Mucosa of descending colon (tissue), 3 donors: ENCODE data around the gene NUDT4. TPM values are rescaled to one million over a fixed set of nuclear protein-coding genes. Genes with fewer than 3 reads are reported as not detected.
A peak's percentile ranks its signal among the peaks of the same experiment; 100 is the strongest.

Experiments
- ATAC-seq: fragments of 200-7000 bp; cut with Tn5 transposase; one replicate; pipeline ENCODE4 v1.9.1; 2020; ENCODE audit warnings: mild to moderate bottlenecking, moderate library complexity
- DNase-seq, 3 donors: peaks; one replicate each; pipeline ENCODE4 v3.0.0-alpha.2; 2020
- H3K36me3 ChIP-seq: fragments of 200-600 bp; one replicate; pipeline ENCODE4 v1.8.0; 2021; ENCODE audit warnings: low read depth, mild to moderate bottlenecking
- H3K4me1 ChIP-seq: fragments of 200-600 bp; one replicate; pipeline ENCODE4 v1.8.0; 2021; ENCODE audit warnings: low read depth, mild to moderate bottlenecking
- H3K4me3 ChIP-seq: fragments of 200-600 bp; one replicate; pipeline ENCODE4 v1.8.0; 2021; ENCODE audit warnings: mild to moderate bottlenecking
- H3K9me3 ChIP-seq: fragments of 200-600 bp; one replicate; pipeline ENCODE4 v1.8.0; 2021; ENCODE audit warnings: mild to moderate bottlenecking
- intact Hi-C, 2 donors: fragments of 100-400 bp; cut with DNase I in 1 of 2; cut with micrococcal nuclease in 1 of 2; formaldehyde crosslinking; loops; one replicate each; pipeline versions ENCODE4 v1.11.0 to v1.11.1; 2022; cut with DNase I, micrococcal nuclease
- long read RNA-seq, 2 donors: library from polyadenylated mRNA; unstranded; transcript quantifications; one replicate each; pipeline ENCODE4 v2.0.0, GENCODE V29; 2019 to 2021
- total RNA-seq, 3 donors: library from RNA; stranded (reverse); fragmentation: NEBNext Ultra II Directional in 2 of 3; extraction: Animal tissue kit (Norgen Biotek cat#: 25700) in 2 of 3; gene quantifications; one replicate each; pipeline versions ENCODE4 v1.2.1 to v1.2.4, GENCODE V29; 2021 to 2023
- TF ChIP-seq, protein P1 (sequence below): fragments of 200-600 bp; IDR thresholded peaks from one replicate; pipeline ENCODE4 v1.8.0; 2022; ENCODE audit warnings: antibody characterized with exemption, mild to moderate bottlenecking
- donor health status: DM: no; HTN: no; CAD: no; lungs with moderate emphysema.
- donor health status: DM: no; HTN: no; CAD: no.
- donor health status: DM: no; HTN: yes; CAD: no.

Gene NUDT4
- total RNA-seq, result 100 to 1,000 TPM in 2 of 3 donors, 10 to 100 TPM in 1; 76.9 to 136 (median 121) TPM
- long read RNA-seq, donor 1, full-length matches to known transcripts, result 252 of 269 reads
- long read RNA-seq, donor 1, partial matches to known transcripts, result 1 of 269 reads
- long read RNA-seq, donor 1, other reads (novel, unspliced or antisense), result 16 of 269 reads
- long read RNA-seq, donor 2, full-length matches to known transcripts, result 4 of 18 reads
- long read RNA-seq, donor 2, partial matches to known transcripts, result 0 of 18 reads
- long read RNA-seq, donor 2, other reads (novel, unspliced or antisense), result 14 of 18 reads

DNA sequence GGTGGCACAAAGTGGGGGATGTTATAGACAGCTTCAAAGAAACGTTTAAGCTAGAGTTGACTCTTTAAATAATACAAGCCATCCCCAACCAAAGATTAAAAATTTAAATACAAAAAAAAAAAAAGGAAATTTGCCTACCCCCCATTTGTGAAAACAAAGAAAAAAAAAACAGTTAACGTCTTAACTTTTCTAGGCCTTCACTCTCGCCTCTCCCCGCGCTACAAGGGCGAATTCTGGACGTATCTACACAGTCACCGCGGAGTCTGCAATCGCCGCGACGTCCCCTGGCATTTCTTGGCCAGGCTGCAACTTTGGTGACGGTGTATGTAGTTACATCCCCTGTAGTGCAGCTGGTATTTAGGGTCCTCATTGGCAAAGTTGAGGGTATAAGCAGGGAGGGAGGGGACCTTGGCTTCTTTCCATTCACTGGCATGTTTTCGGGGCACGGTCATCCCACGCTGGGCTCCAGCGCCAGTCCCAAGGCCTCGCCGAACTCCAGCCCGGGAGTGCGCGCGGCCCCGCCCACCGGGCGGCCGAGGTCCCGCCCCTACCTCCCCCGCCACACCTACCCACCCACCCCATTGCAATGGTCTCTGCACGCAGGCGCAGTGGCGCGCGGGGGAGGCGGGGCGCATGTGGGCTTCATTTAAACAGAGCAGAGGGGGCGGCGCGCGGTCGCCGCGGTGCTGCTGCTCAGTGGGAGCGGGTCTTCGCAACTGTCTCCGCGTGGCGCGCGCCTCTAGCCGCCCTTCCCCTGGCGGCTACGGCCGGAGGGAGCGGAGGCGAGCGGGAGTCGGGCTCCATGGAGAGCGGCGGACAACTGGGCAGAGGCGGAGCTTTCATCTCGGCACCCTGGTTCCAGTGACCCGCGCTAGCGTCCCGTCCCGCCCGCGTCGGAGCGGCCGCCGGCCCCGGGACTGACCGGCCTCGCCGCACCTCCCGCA is at the start of gene NUDT4:
TSS of gene NUDT4 (plus strand) at position 674 of the 944 bp plus-strand sequence. CDS start 398 bp downstream, outside the sequence.
- Histone ChIP-seq H3K4me1 (peaks cover 25% of the 10 kb centered on the region), H3K9me3 (no peaks in the 10 kb centered on the region)
- TF ChIP-seq, protein P1, sequence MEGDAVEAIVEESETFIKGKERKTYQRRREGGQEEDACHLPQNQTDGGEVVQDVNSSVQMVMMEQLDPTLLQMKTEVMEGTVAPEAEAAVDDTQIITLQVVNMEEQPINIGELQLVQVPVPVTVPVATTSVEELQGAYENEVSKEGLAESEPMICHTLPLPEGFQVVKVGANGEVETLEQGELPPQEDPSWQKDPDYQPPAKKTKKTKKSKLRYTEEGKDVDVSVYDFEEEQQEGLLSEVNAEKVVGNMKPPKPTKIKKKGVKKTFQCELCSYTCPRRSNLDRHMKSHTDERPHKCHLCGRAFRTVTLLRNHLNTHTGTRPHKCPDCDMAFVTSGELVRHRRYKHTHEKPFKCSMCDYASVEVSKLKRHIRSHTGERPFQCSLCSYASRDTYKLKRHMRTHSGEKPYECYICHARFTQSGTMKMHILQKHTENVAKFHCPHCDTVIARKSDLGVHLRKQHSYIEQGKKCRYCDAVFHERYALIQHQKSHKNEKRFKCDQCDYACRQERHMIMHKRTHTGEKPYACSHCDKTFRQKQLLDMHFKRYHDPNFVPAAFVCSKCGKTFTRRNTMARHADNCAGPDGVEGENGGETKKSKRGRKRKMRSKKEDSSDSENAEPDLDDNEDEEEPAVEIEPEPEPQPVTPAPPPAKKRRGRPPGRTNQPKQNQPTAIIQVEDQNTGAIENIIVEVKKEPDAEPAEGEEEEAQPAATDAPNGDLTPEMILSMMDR, result no peak

DNA sequence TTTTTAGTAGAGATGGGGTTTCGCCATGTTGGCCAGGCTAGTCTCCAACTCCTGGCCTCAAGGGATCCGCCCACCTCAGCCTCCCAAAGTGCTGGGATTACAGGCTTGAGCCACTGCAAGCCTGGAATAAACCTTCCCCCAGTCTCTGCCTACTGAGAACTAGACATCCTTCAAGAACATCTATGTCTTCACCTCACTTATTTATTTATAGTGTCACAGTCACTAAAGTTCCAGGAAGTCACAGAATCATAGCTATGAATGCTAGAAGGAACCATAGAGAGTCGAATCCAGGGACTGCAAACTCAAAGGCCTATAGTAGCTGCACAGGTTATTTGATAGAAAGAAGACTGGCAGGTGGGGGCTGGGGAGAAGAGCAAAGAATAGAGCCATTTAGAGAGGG is 44.7 kb upstream of the NUDT4 start:
- Histone ChIP-seq H3K36me3 (no peaks in the 10 kb centered on the region), H3K9me3 (no peaks in the 10 kb centered on the region), H3K4me3 (no peak overlapping the region), H3K4me1 (no peaks in the 10 kb centered on the region)
- ATAC-seq (no peak), DNase-seq (no peak)
- TF ChIP-seq, protein P1, result no peak
- intact Hi-C loops, result no loop called here

More for the DNA sequence above, at the start of gene NUDT4:
- Histone ChIP-seq H3K36me3 (no peaks in the 10 kb centered on the region), H3K4me3 (peak within 1 kb of the TSS; percentile 85)
- DNase-seq (peak; percentile 98 to 99 (median 99)), ATAC-seq (peak; percentile 93)
- intact Hi-C loops, result no loop called here

DNA sequence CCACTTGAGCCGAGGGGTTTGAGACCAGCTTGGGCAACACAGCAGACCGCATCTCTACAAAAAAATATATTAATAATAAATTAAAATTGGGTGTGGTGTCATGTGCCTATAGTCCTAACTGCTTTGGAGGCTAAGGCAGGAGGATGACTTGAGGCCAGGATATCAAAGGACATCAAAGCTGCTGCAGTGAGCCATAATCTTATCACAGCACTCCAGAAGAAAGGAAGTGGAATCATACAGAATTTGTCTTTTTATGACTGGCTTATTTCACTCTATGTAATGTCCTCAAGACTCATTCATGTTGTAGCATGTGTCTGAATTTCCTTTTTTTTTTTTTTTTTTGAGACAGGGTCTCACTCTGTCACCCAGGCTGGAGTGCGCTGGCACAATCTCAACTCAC is 43.9 kb upstream of the NUDT4 start:
- DNase-seq (no peak), ATAC-seq (no peak)
- TF ChIP-seq, protein P1, result no peak
- Histone ChIP-seq H3K9me3 (no peaks in the 10 kb centered on the region), H3K4me3 (no peak overlapping the region), H3K4me1 (no peaks in the 10 kb centered on the region), H3K36me3 (no peaks in the 10 kb centered on the region)
- intact Hi-C loops, result no loop called here

DNA sequence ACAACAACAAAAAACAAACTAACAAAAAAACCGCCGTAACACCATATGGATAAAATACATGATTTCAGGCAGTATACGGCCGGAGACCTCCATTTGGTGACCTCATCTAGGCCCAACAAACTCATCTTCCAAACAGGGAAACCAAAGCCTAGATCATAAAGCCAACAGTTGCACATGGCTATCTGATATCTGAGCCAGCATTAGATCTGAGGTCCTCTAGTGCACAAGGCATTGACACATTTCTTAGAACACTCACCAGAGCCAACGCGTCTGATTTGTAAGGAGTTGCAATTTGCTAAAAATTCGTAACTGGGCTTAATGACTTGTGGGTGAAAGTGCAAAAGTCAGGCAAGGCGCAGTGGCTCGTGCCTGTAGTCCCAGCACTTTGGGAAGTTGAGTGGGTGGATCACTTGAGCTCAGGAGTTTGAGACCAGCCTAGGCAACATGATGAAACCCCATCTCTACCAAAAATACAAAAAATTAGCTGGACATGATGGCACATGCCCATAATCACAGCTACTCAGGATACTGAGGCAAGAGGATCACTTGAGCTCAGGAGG is 42.0 kb upstream of the NUDT4 start:
- no peaks in the 10 kb centered on the region for H3K36me3 ChIP-seq
- ATAC-seq, result no peak
- TF ChIP-seq, protein P1, result no peak

DNA sequence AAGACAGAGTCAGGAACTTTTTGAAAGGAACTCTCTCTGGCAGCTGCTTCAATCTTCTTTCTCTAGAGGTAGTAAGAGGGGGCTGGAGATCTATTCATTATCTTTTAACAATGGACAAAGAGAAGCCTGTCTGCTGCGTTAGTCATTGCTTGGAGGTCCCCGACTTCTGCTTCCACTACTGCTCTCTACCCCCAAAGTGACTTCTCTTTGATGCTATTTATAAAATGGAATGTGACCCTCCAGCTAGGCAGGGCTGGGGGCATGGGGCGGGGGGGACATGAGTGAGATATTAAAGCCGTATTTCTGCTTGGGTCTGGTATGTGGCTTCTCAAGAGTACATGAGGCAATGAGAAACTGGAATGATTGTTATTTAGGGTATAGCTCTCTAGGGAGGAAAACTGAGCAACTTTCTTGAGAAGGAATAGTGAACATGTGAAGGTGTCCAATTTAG is 41.4 kb upstream of the NUDT4 start:
- H3K4me3 ChIP-seq, result no peak overlapping the region
- intact Hi-C loops, result no loop called here
- H3K36me3 ChIP-seq, result no peaks in the 10 kb centered on the region
- no peaks in the 10 kb centered on the region for H3K9me3 ChIP-seq
- no peak for DNase-seq
- no peaks in the 10 kb centered on the region for H3K4me1 ChIP-seq
- TF ChIP-seq, protein P1, result no peak
- no peak for ATAC-seq

More for the DNA sequence above, 42.0 kb upstream of the NUDT4 start:
- H3K4me3 ChIP-seq, result no peak overlapping the region
- no peak for DNase-seq
- no peaks in the 10 kb centered on the region for H3K9me3 ChIP-seq
- intact Hi-C loops, result no loop called here
- no peaks in the 10 kb centered on the region for H3K4me1 ChIP-seq
